CD4-positive, alpha-beta T cell (primary cell): ENCODE data around the gene NOSTRIN. TPM values are rescaled to one million over a fixed set of nuclear protein-coding genes. Genes with fewer than 3 reads are reported as not detected.

Source experiments
- ATAC-seq: fragments of 200-7000 bp; cut with Tn5 transposase; one replicate; pipeline ENCODE4 v1.10.0; 2022; ENCODE audit warnings: mild to moderate bottlenecking; ENCODE audit not compliant: poor library complexity
- CTCF ChIA-PET: fragments of 350-600 bp; sonication (Branson Sonifier 250); formaldehyde crosslinking; loops from one replicate; lab custom pipeline; 2021; ENCODE audit warnings: antibody characterized with exemption, inconsistent platforms; lab: Charles Lee
- POLR2A ChIA-PET: fragments of 350-600 bp; sonication (Branson Sonifier 250); formaldehyde crosslinking; loops from one replicate; lab custom pipeline; 2021; ENCODE audit warnings: antibody characterized with exemption, inconsistent platforms; lab: Charles Lee
- DNase-seq, 14 experiments: peaks; one replicate each; pipeline ENCODE4 v3.0.0-alpha.2; 2013 to 2020; ENCODE audit warnings: mixed read lengths in 2 of 14
- H3K27ac ChIP-seq, 2 donors: one replicate each; pipeline versions ENCODE4 v1.5.1 to v1.7.0; 2013; ENCODE audit warnings: low read length in 2 of 2, low read depth in 1 of 2, mild to moderate bottlenecking in 1 of 2
- H3K27me3 ChIP-seq, 2 experiments: 1 replicate in 1 of 2; 2 replicates in 1 of 2; pipeline versions ENCODE4 v1.6.1 to v1.7.0; 2013; ENCODE audit warnings: low read length in 2 of 2, control low read depth in 1 of 2, mild to moderate bottlenecking in 1 of 2, moderate library complexity in 1 of 2; ENCODE audit not compliant: insufficient read depth in 2 of 2, control insufficient read depth in 1 of 2
- H3K36me3 ChIP-seq: one replicate; pipeline ENCODE4 v1.6.1; 2013; ENCODE audit warnings: low read length, control low read depth; ENCODE audit not compliant: insufficient read depth
- H3K4me1 ChIP-seq: one replicate; pipeline ENCODE4 v1.6.1; 2013; ENCODE audit warnings: low read length, control low read depth; ENCODE audit not compliant: insufficient read depth
- H3K4me3 ChIP-seq: one replicate; pipeline ENCODE4 v1.5.1; 2013; ENCODE audit warnings: mild to moderate bottlenecking, low read length, moderate library complexity
- H3K9me3 ChIP-seq, 2 experiments: 1 replicate in 1 of 2; 2 replicates in 1 of 2; pipeline versions ENCODE4 v1.6.1 to v1.7.0; 2013; ENCODE audit warnings: low read length in 2 of 2, mild to moderate bottlenecking in 2 of 2, control low read depth in 1 of 2, moderate library complexity in 1 of 2; ENCODE audit not compliant: control insufficient read depth in 1 of 2, insufficient read depth in 1 of 2
- H3K27ac Mint-ChIP-seq: one replicate; pipeline ENCODE4 v1.8.0; 2020; ENCODE audit warnings: mixed read lengths
- H3K27me3 Mint-ChIP-seq: one replicate; pipeline ENCODE4 v1.8.0; 2021; ENCODE audit warnings: mixed read lengths
- H3K36me3 Mint-ChIP-seq: one replicate; pipeline ENCODE4 v1.8.0; 2021; ENCODE audit warnings: low read depth, mixed read lengths
- H3K4me1 Mint-ChIP-seq: one replicate; pipeline ENCODE4 v1.8.0; 2021; ENCODE audit warnings: low read depth, mixed read lengths
- H3K4me3 Mint-ChIP-seq: one replicate; pipeline ENCODE4 v1.8.0; 2020; ENCODE audit warnings: mild to moderate bottlenecking, mixed read lengths
- H3K9me3 Mint-ChIP-seq: one replicate; pipeline ENCODE4 v1.8.0; 2020; ENCODE audit warnings: mixed read lengths
- CTCF ChIP-seq: fragments of 200-600 bp; IDR thresholded peaks from one replicate; pipeline ENCODE4 v1.8.0; 2022; ENCODE audit warnings: antibody characterized with exemption, mild to moderate bottlenecking
- intact Hi-C, 2 experiments: fragments of 100-400 bp; cut with DNase I in 1 of 2; cut with micrococcal nuclease in 1 of 2; formaldehyde crosslinking; loops; one replicate each; pipeline versions ENCODE4 v1.15.1 to v1.9.0; 2023 to 2025; cut with DNase I, micrococcal nuclease
- total RNA-seq, 174 experiments: library from RNA in 2 of 174; stranded (reverse) in 2 of 174; gene quantifications; one replicate each; pipeline ENCODE4 v1.2.3 and lab custom pipeline; 2021 to 2026

The NOSTRIN gene
- total RNA-seq, 2 experiments from 2014 or later, result 0.92 to 1.0 TPM

DNA sequence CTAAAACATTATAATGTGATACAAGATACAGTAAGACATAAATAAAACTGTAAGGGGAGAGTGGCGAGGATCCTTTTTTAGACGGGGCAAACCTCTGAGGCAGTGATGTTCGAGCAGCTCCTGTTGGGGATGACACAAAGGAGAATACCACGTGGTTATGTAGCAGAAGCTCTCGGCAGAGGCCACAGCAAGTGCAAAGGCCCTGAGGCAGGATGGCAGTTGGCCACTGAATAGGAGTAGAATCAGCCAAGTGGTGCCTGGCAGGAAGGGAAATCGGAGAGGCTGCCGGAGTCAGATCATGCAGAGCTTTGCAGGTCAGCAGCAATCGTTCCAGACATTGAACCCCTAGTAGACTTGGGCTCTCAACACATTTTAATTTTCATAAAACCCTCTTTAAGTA, 19.1 kb downstream of the NOSTRIN start:
- Histone ChIP-seq H3K4me3 (no peak overlapping the region), H3K4me1 (no peaks in the 10 kb centered on the region), H3K27ac (no peak overlapping the region), H3K36me3 (no peaks in the 10 kb centered on the region), H3K9me3 (no peaks in the 10 kb centered on the region), H3K27me3 (no peaks in the 10 kb centered on the region)
- Mint-ChIP-seq H3K36me3 (no peaks in the 10 kb centered on the region), H3K27me3 (no peaks in the 10 kb centered on the region), H3K27ac (no peak overlapping the region), H3K4me3 (no peak overlapping the region), H3K4me1 (no peaks in the 10 kb centered on the region), H3K9me3 (no peaks in the 10 kb centered on the region)
- ATAC-seq (no peak), DNase-seq (no peak)
- CTCF ChIA-PET, result no interaction called here
- POLR2A ChIA-PET, result no interaction called here
- no peak for TF ChIP-seq CTCF
- intact Hi-C loops, result no loop called here

DNA sequence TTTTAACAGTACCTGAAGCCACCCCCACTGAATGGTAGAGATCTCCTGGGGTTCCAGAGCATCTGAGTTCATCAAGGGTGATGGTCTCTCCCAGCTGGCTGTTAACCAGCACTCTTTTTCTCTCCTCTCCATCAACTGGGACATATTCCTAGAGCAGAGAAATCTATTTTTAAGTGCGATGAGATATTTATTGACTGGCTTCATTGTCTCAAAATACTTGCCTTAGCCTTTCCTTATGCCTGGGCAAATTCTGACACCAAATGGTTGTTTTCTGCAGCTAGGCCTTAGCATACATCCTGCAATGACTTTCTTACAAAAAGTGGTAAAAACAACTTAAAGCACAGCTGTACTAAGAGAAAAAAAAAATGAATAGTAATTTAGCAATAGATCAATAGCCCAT, 19.6 kb downstream of the NOSTRIN start:
- ChIA-PET CTCF (no interaction called here), POLR2A (no interaction called here)
- Mint-ChIP-seq H3K4me1 (no peaks in the 10 kb centered on the region), H3K27ac (no peak overlapping the region), H3K27me3 (no peaks in the 10 kb centered on the region), H3K4me3 (no peak overlapping the region), H3K36me3 (no peaks in the 10 kb centered on the region), H3K9me3 (no peaks in the 10 kb centered on the region)
- Histone ChIP-seq H3K4me1 (no peaks in the 10 kb centered on the region), H3K9me3 (no peaks in the 10 kb centered on the region), H3K4me3 (no peak overlapping the region), H3K27ac (no peak overlapping the region), H3K27me3 (no peaks in the 10 kb centered on the region), H3K36me3 (no peaks in the 10 kb centered on the region)
- intact Hi-C loops, result no loop called here
- TF ChIP-seq CTCF, result no peak
- DNase-seq (no peak), ATAC-seq (no peak)

- H3K9me3 Mint-ChIP-seq, result no peaks in the 10 kb centered on the region
- no peak for DNase-seq
- H3K27me3 Mint-ChIP-seq, result no peaks in the 10 kb centered on the region
- POLR2A ChIA-PET, result no interaction called here
- no peaks in the 10 kb centered on the region for H3K27me3 ChIP-seq
- H3K4me3 ChIP-seq, result no peak overlapping the region
- CTCF ChIA-PET, result interaction anchor here (1.0 kb wide), 1 partner anchor 674 kb away, joined by 3 read pairs; no protein-coding TSS in a partner anchor
- no peak for TF ChIP-seq CTCF
- H3K4me1 ChIP-seq, result no peaks in the 10 kb centered on the region
- H3K36me3 Mint-ChIP-seq, result no peaks in the 10 kb centered on the region
- no peaks in the 10 kb centered on the region for H3K36me3 ChIP-seq
- no peak overlapping the region for H3K4me3 Mint-ChIP-seq
- intact Hi-C loops, result no loop called here
- no peak overlapping the region for H3K27ac ChIP-seq
- H3K9me3 ChIP-seq, result no peaks in the 10 kb centered on the region
- H3K27ac Mint-ChIP-seq, result no peak overlapping the region
- ATAC-seq, result no peak
- no peaks in the 10 kb centered on the region for H3K4me1 Mint-ChIP-seq
Observed at GRCh38 chr2:168825126-168825525, 22.7 kb downstream of the NOSTRIN start.
